KG1 (cell line): ENCODE results near the gene PKNOX2.

Experiments used
- DNase-seq: peaks from one replicate; lab custom pipeline; 2025; lab: John Stamatoyannopoulos, UW

PKNOX2 gene

GRCh38 chr11:125263268-125263790 is 98.8 kb downstream of the PKNOX2 start:
- no peak for DNase-seq

DNA sequence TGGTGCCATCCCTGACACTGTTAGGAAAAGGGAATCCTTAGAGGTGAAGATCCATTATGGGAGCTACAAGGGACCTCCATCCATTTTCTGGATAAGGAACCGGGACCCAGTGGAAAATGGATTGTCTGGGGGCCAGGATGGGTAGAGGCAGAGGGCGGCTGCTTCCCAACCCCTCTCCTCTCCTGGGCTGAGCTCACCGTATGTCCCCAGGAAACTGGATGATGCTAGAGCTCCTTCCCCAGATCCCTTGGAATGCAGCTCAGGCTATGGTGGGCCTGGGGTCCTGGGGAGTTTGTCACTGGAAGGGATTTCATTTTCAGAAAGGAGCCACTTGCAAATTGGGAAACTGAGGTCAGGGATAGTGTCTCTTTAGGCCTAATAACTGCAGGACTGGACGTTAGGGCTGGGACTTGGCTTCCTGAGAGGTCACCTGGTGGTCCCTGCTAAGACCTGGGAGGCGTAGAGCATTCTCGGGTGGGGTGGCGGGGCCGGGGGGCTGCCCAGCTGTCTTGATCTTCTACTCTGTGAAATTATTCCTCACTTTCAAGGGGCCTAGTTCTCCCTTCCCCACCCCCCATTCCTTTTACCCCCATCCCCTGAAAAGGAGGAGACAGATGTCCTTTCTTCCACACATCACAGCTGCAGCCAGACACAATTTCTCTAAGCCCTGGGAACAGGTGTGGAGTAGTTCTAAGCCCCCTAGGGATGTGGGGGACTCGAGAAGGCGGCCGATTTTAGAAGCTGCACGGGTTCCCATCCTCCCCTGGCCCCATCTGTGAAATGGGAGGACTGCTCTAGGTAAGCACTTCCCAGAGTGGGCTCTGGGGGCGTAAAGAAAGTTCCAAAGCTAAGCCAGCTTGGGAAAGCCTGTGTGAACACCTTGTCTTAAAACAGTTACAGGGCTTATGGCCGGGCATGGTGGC is 99.8 kb downstream of the PKNOX2 start:
- DNase-seq: no peak

- no peak for DNase-seq
These were observed 103.0 kb downstream of the PKNOX2 start for GRCh38 chr11:125267548-125267947.

DNA sequence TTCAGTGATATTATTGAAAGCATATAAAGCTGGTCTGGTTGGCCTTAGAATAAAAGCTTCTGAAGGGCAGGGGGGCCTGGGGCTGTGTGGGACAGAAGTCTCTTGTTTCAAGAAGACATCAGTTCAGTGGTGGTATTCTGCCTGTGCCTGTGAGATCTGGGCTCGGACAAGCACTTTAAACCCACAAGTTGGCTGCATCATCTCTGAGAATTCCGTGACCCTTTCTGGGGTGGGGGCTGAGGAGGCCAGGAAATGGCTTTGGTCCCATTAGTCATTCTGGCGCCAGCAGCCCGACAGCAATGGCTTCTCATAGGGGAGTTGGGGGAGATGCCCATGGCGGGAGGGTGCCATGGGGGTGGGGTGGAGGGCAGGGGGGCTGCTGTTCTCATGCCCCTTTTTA is 104.1 kb downstream of the PKNOX2 start:
- no peak for DNase-seq

DNA sequence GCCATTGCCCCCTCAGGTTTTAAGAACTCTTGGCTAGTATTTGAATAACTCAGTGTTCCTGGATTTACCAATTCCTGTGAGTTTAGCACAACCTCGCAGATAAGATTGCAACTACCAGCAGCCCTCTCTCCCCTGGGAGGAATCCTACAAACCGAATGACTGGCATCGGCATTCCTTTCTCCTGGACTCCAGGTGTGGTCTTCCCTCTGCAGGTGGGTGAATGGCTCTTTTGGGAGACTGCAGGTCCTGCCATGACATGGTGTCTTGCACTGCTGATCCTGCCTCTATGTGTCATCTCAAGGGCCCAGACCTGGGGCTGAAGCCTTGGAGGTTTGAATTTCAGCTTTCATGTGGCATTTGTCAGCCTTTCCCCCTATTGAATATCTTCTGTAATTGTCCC is 105.6 kb downstream of the PKNOX2 start:
- DNase-seq: no peak

DNA sequence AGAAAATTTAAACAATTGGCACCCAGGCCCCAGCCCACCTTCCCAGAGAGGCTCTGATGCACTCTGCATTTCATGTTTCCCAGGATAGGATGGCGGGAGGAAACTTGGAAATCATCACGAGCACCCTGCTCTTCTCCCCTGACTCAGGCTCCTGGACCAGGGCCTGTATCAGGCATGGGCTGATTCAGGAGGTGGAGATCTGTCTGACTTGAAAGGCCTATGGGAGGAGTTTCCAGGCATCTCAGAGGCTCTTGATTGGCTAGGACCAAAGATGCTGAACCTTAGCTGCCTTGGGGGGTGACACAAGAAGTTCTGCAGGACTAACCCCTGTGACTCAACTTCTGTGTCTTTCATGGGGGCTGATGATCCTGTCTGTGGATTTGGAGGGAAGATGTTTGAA is 106.2 kb downstream of the PKNOX2 start:
- no peak for DNase-seq

DNA sequence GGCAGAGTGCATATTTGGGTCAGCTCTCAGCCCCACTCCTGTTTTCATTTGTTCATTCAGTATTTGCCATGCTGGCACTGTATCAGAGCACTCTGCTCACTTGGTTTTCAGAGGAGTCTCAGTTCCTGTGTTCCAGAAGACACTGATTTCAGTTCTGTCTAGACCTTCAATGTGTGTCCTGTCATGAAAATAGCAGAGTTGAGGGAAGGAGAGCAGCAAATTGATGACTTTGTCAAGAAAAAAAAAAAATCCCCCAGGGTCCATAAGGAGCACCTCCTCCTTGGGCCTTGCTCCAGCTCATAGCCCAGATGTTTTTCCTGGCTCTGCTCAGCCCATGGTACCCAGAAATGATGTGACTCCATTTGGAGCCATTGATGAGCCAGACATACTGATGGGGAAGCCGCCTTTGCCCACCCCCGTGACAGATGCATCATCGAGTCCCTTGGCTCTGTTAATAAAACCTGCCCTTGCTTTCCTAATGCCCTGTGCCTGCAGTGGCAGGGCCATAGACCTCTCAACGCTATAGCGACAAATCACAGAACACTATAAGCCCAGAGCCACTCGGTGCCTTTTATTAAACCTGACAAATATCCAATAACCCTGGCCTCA is 107.0 kb downstream of the PKNOX2 start:
- DNase-seq: no peak

DNA sequence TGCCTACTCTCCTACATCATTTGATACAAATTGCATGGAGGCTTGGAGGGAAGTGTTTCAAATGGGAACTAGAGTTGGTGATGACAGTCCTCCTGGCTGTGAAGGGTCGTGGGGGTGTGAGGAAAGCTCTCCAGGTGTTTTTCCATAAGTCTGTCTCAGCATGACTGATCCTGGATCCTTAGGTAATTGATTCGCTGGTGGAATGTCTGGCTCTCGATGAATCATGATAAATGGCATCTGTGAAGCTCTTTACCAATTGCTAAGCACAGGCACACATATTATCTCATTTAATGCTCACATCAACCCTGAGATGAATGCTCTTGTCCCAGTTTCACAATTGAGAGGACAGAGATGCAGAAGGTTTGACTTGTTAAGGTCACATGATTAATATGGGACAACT is 107.5 kb downstream of the PKNOX2 start:
- DNase-seq: no peak

- no peak for DNase-seq
These were observed 108.3 kb downstream of the PKNOX2 start for GRCh38 chr11:125272821-125273220.

GRCh38 chr11:125273519-125274000 is 109.0 kb downstream of the PKNOX2 start:
- DNase-seq: no peak

DNA sequence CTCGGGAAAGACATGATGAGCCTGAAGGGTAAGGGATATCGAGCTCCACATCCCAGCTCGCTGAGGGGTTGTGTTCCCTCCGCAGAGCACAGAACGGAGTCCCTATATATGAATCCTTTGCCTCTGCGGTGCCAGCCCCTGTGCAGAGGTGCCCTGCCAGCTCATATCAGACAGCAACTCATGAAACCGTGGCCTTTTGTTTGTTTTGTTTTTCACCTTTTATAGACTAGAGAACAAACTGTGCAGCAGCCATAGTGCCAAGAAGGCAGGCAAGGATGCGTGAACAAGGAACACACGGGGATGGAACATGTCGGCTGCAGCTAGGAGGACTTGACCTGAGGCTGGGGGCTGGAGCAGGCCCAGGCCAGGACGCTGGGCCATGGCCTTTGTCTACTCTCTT is 109.8 kb downstream of the PKNOX2 start:
- no peak for DNase-seq

- no peak for DNase-seq
These were observed 110.2 kb downstream of the PKNOX2 start for GRCh38 chr11:125274774-125275173.

DNA sequence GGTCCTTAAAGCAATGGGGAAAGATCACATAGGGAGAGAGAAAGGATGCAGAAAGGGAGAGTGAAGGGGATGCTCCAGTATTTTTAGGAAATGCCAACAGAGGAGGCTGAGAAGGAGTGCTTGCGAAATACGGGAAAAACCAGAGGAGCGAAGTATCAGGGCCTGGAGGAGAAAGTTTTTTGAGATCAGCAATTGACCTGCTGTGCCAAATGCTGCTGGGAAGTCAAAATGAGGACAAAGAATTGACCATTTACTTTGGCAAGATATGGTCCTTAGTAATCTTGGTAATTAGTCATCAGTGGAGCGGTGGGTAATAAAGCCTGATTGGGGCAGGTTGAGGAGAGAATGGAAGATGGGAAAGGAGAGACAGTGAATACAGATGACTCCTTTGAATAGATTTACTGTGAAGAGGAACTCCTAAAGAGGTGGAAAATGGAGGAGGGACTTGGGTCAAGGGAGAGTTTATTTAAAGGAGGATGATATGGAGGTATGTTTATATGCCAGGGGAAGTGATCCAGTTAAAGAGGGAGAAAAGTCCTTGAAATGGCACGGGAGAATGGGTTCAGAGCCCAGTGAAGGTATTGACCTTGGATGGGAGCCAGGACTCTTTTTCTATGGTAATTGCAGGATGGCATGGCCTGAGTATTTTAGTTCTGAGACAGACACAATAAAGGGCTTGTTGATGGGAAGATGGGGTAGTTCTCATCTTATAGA is 111.5 kb downstream of the PKNOX2 start:
- no peak for DNase-seq

- no peak for DNase-seq
These were observed 112.0 kb downstream of the PKNOX2 start for GRCh38 chr11:125276619-125276976.

DNA sequence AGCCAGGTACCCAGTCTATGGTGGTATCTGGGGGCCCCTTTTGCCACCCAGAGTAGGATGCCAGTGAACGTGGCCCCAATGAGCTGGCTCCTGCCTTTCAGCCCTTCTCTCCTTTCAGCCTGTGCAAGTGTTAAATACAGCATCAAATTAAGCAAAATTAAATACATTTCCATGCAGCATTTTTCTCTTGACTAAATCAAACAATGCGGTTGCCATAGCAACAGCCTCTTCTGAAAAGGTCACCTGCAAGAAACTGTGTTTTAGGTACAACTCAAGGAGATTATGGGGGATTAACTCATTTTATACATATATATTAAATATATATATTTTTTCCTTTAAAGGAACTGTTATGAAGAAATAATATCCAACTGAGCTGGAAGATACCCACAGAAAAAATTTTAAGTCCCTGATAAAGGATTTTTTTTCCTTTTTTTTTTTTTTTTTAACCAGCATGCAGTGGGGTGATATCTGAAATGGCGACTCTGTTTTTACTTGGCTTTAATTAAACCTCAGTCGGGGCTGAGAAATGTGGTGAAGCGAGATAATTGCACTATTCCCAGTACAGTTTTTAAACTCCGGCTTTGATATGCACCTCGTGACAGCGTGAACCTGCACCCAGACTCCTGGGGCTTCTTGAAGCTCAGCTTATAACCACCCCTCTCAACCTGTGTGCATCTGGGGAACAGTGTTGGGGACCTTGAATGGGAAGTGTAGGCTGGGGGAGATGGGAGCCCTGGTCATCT is 115.3 kb downstream of the PKNOX2 start:
- no peak for DNase-seq

GRCh38 chr11:125280646-125281045 is 116.1 kb downstream of the PKNOX2 start:
- no peak for DNase-seq

DNA sequence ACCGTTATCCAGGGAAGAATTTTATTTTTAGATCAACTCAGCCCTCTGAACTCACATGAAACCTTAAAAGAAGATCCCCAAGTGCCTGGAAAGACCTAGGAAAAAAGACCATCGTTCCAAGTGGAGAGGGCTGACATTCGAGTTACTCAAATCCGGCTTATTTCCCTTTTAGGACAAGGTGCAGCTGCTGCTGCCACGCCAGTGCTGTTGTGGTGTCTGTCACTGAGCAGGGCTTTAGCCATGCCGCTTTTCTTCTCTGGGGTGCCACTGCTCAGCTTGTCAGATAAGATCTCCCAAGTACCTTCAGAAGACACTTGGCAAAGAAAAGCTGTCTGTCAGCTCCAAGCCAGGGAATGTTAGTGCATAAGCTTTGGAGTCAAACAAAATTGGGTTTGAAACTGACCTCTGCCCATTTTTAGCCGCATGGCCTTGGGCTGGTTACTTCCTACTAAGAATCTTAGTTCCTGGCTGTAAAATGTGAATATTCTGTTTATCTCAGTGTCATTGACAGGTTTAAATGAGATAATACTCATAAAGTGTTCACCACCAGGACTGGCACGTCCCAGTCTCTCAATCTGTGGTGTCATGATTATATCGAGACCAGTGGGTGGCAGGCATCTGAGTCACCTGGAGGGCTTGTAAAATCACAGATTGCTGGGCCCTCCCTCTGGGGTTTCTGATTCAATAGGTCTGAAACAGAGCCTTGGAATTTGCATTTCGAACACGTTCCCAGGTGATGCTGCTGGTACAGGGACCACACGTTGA is 117.5 kb downstream of the PKNOX2 start:
- no peak for DNase-seq

- no peak for DNase-seq
These were observed 118.0 kb downstream of the PKNOX2 start for GRCh38 chr11:125282596-125282914.

DNA sequence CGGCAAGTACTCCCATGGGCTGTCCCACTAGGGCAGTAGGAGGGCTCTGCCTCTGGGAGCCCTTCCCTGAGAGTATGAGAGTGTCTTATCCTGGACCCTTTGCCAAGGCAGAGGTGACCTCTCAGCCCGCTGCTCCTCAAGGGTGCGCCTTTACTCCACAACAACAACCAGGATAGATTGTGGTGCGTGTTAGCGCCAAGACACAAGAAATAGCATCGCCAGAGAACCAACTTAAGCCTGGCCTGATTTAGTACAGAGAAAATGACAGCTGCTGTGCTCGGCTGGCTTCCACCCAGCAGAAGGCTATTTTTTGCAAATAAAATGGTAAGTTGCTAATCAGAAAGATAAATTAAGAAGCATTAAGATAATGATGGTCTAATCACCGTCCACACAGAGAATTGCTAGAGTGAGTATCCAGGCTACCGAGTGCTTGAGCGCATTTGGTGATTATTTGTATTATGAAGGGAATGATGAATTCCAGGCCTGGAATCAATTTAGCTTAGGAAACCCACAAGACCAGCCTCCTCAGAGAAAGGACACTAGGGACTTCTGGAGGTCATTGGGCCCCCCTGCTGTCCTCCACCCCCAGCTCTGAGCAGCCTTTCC is 119.8 kb downstream of the PKNOX2 start:
- DNase-seq: no peak

DNA sequence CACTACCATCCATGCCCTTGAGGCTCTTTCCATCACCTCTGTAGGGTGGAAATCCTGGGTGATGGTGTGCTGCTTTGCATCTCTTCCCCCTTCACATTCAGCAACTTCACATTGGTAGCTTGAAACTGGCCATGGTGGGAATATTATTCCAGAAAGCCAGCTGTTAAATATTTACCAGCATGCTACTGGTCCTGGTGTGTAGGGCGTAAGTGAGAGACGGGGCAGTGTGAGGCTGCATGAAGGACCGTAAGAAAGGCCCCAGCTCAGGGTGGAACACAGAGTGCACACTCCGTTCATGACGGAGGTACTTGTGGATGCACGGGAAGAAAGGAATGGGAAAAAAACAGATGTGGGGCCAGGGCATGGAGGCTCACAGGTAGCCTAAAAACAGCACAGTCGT is 121.3 kb downstream of the PKNOX2 start:
- DNase-seq: no peak

GRCh38 chr11:125286486-125286885 is 121.9 kb downstream of the PKNOX2 start:
- DNase-seq: no peak
